Left ventricle myocardium inferior (tissue), 1 donor: ENCODE measurements around the gene KDM4C. TPM values are rescaled to one million over a fixed set of nuclear protein-coding genes. Genes with fewer than 3 reads are reported as not detected.
"Not testable (repeated sequence)": the region's sequence is repeated elsewhere in the genome, so short reads cannot be mapped to it uniquely, and the experiment has no call there.

Experiments used
- DNase-seq: peaks from one replicate; pipeline ENCODE4 v3.0.0-alpha.2; 2020
- H3K27ac ChIP-seq: fragments of 200-600 bp; replicated peaks from 2 replicates; pipeline ENCODE4 v1.8.0; 2021
- H3K27me3 ChIP-seq: fragments of 200-600 bp; 2 replicates; pipeline ENCODE4 v1.8.0; 2021; ENCODE audit warnings: low read depth
- H3K36me3 ChIP-seq: fragments of 200-600 bp; 2 replicates; pipeline ENCODE4 v1.8.0; 2021
- H3K4me1 ChIP-seq: fragments of 200-600 bp; 2 replicates; pipeline ENCODE4 v1.8.0; 2021
- H3K4me3 ChIP-seq: fragments of 200-600 bp; 2 replicates; pipeline ENCODE4 v1.8.0; 2021; ENCODE audit warnings: mild to moderate bottlenecking, moderate library complexity
- H3K9me3 ChIP-seq: fragments of 200-600 bp; replicated peaks from 2 replicates; pipeline ENCODE4 v1.8.0; 2021
- intact Hi-C: fragments of 100-400 bp; cut with micrococcal nuclease; formaldehyde crosslinking; loops from one replicate; pipeline ENCODE4 v1.11.0; 2022
- total RNA-seq: library from RNA; stranded (reverse); fragmentation: NEBNext Ultra II Directional; extraction: Animal tissue kit (Norgen Biotek cat#: 25700); gene quantifications from one replicate; pipeline ENCODE4 v1.2.1, GENCODE V29; 2021
- TF ChIP-seq, protein P1 (sequence below): fragments of 200-600 bp; IDR thresholded peaks from 2 replicates; pipeline ENCODE4 v1.8.0; 2021; ENCODE audit warnings: antibody characterized with exemption, mild to moderate bottlenecking, borderline replicate concordance
- donor health status: DM: no; HTN: yes; CAD: no; lungs with severe emphysema.

Gene KDM4C
- total RNA-seq, 1 donor from 2014 or later: 14.1 TPM

DNA sequence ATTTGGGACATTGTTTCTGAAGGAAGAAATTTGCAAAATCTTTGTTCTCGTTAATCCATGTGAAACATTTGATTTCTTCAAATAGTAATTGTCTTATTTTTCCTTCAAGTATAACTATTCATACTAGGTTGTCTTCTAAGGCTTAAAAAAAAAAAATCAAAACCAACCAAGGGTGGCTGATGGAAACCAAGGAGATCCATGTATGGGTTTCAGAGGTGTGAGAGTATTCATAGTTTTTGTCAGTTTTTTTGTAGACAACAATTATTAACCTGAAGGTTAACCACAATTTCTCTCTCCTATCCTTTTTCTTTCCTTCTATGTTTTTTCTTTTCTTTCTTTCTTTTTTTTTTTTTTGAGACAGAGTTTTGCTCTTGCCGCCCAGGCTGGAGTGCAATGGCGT lies 35.4 kb downstream of the KDM4C start:
- H3K4me3 ChIP-seq: no peak overlapping the region
- H3K9me3 ChIP-seq: no peaks in the 10 kb centered on the region
- no peak overlapping the region for H3K27ac ChIP-seq
- intact Hi-C loops: no loop called here
- no peak for DNase-seq
- H3K27me3 ChIP-seq: no peaks in the 10 kb centered on the region
- H3K36me3 ChIP-seq: peaks cover 15% of the 10 kb centered on the region
- H3K4me1 ChIP-seq: peaks cover 29% of the 10 kb centered on the region
- TF ChIP-seq, protein P1, sequence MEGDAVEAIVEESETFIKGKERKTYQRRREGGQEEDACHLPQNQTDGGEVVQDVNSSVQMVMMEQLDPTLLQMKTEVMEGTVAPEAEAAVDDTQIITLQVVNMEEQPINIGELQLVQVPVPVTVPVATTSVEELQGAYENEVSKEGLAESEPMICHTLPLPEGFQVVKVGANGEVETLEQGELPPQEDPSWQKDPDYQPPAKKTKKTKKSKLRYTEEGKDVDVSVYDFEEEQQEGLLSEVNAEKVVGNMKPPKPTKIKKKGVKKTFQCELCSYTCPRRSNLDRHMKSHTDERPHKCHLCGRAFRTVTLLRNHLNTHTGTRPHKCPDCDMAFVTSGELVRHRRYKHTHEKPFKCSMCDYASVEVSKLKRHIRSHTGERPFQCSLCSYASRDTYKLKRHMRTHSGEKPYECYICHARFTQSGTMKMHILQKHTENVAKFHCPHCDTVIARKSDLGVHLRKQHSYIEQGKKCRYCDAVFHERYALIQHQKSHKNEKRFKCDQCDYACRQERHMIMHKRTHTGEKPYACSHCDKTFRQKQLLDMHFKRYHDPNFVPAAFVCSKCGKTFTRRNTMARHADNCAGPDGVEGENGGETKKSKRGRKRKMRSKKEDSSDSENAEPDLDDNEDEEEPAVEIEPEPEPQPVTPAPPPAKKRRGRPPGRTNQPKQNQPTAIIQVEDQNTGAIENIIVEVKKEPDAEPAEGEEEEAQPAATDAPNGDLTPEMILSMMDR: no peak

DNA sequence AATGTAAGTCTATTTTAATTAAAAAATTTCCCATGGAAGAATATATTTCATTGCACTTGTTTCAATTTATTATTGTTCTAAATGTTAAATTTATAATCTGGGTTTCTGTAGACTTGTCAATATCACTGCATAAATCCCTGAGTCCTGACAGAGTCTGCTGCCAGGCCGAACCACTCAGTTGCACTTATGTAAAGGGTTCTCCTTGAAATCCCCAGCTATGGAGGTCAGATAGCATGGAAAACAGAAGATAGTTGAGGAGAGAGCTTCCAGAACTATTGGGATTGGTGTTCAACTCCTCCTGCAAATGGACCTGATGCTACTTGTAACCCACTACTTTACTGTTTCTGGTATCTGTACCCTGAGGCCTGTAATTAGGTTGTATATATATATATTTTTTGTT lies 37.2 kb downstream of the KDM4C start:
- intact Hi-C loops: no loop called here

DNA sequence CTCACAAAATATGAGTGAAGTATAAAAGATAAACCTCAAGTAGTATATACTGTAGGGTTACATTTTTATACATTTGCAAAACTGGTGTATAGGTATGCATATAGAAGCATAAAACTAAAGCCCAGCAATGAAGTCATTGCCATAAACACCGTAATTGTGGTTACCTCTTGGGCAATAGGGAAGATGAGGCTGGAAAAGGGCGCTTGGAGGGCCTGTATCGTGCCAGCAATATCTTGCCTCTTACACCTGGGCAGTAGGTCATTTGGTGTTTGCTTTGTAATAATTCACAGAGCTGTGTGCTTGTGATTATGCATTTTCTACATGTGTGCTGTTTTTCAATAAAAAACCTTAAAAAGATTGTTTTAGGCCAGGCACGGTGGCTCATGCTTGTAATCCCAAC lies 45.2 kb downstream of the KDM4C start:
- H3K4me1 ChIP-seq: peaks cover 12% of the 10 kb centered on the region
- intact Hi-C loops: no loop called here
- peaks cover 5% of the 10 kb centered on the region for H3K36me3 ChIP-seq

More for the DNA sequence above, 37.2 kb downstream of the KDM4C start:
- DNase-seq: no peak
- no peak overlapping the region for H3K4me3 ChIP-seq
- TF ChIP-seq, protein P1: no peak
- H3K36me3 ChIP-seq: peaks cover 15% of the 10 kb centered on the region
- H3K4me1 ChIP-seq: peaks cover 20% of the 10 kb centered on the region
- H3K27ac ChIP-seq: peak overlapping the region; percentile 29
- no peaks in the 10 kb centered on the region for H3K9me3 ChIP-seq
- H3K27me3 ChIP-seq: no peaks in the 10 kb centered on the region

DNA sequence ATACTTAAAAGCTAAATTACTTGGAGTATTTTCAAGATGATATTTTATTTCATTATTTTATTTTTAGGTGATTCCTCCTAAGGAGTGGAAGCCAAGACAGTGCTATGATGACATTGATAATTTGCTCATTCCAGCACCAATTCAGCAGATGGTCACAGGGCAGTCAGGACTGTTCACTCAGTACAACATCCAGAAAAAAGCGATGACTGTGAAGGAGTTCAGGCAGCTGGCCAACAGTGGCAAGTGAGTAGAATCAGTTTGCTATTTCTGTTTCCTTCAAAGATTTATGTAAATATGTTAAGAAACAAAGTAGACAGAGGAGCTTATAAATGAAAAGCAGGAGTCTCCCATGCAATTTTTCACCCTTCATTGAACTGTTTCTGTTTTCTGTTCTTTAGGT lies 47.8 kb downstream of the KDM4C start:
- intact Hi-C loops: no loop called here
- H3K27me3 ChIP-seq: no peaks in the 10 kb centered on the region
- H3K36me3 ChIP-seq: peaks cover 12% of the 10 kb centered on the region
- H3K4me1 ChIP-seq: peaks cover 11% of the 10 kb centered on the region
- H3K9me3 ChIP-seq: no peaks in the 10 kb centered on the region
- TF ChIP-seq, protein P1: no peak
- peak overlapping the region; percentile 30 for H3K27ac ChIP-seq
- H3K4me3 ChIP-seq: no peak overlapping the region
- peak; percentile 29 for DNase-seq

More for the DNA sequence above, 45.2 kb downstream of the KDM4C start:
- no peak for DNase-seq
- TF ChIP-seq, protein P1: no peak
- H3K9me3 ChIP-seq: no peaks in the 10 kb centered on the region
- no peak overlapping the region for H3K27ac ChIP-seq
- no peaks in the 10 kb centered on the region for H3K27me3 ChIP-seq
- H3K4me3 ChIP-seq: no peak overlapping the region

DNA sequence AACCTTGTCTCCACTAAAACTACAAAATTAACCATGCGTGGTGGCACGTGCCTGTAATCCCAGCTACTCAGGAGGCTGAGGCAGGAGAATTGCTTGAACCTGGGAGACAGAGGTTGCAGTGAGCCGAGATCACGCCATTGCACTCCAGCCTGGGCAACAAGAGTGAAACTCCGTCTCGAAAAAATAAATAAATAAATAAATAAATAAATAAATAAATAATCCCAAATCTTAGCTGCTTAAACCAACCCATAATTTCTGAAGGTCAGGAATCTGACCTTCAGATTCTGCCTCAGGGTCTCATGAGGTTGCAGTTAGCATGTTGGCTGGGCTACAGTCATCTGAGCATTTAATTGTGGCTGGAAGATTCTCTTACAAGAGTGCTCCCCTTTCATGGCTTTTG lies 48.5 kb downstream of the KDM4C start:
- H3K4me3 ChIP-seq, H3K27me3 ChIP-seq, H3K9me3 ChIP-seq, H3K36me3 ChIP-seq, H3K27ac ChIP-seq, intact Hi-C loops, DNase-seq: not testable (repeated sequence)
- H3K4me1 ChIP-seq: peaks cover 15% of the 10 kb centered on the region

DNA sequence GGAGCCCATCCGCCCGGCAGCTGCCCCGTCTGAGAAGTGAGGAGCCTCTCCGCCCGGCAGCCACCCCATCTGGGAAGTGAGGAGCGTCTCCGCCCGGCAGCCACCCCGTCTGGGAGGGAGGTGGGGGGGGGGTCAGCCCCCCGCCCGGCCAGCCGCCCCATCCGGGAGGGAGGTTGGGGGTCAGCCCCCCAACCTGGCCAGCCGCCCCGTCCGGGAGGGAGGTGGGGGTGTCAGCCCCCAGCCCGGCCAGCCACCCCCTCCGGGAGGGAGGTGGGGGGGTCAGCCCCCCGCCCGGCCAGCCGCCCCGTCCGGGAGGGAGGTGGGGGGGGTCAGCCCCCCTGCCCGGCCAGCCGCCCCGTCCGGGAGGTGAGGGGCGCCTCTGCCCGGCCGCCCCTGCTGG lies 49.9 kb downstream of the KDM4C start:
- H3K36me3 ChIP-seq, H3K27ac ChIP-seq, DNase-seq, H3K27me3 ChIP-seq, H3K9me3 ChIP-seq, H3K4me3 ChIP-seq, intact Hi-C loops: not testable (repeated sequence)
- peaks cover 19% of the 10 kb centered on the region for H3K4me1 ChIP-seq

DNA sequence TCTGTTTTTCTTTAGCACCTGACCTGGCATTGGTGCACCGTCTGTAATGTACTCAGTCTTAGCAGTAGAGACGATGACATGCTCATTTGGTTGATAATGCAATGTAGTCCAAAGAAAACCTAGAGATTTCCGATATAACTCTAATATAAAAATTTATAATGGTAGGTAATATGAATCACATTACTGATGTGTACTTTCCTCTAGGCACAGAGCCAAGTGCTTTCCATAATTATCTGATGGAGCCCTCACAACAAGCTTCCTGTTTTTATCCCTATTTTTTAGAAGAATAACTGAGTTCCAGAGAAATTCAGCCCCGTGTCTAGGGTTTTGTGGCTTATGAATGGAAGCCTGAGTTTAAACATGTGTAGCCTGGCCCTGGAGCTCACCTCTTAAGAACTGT lies 53.7 kb downstream of the KDM4C start:
- Histone ChIP-seq H3K27me3 (no peaks in the 10 kb centered on the region), H3K27ac (no peak overlapping the region), H3K9me3 (no peaks in the 10 kb centered on the region), H3K36me3 (peaks cover 16% of the 10 kb centered on the region), H3K4me3 (no peak overlapping the region), H3K4me1 (peaks cover 8% of the 10 kb centered on the region)
- DNase-seq: no peak
- intact Hi-C loops: no loop called here
- TF ChIP-seq, protein P1: no peak
